ENCODE measurements around the gene LEKR1. TPM values are rescaled to one million over a fixed set of nuclear protein-coding genes. Genes with fewer than 3 reads are reported as not detected.

LEKR1 gene
- total and polyA plus RNA-seq, 9 of the 15 experiments (the other 6 are each of a cell fraction or from before 2014, with no cell fraction given): 0.76 to 1.8 (median 1.2) TPM

DNA sequence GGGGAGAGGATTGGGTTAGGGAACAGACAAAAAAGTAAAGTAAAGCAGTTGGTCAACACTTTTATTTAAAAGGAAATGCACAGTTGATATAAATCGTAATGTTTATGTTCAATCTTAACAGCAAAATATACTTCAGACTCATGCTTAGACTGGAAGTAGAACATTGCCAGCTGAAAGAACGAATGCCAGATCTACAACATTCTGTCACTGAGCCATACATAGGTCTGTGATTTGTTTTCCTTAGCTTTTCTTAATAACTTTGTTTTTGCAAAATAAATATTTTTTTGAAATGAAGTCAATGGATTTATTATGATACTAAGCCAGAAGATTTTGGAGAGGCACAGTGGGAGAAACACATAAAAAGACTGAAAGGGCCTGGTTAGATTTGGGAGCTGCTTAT is 62.0 kb downstream of the LEKR1 start:
- H3K4me2 ChIP-seq (ENCODE audit: insufficient read depth, low read length): no peak overlapping the region
- WGBS (ENCODE audit: insufficient coverage, low coverage, missing lambda C conversion rate): 3% methylated on average over 2 of the region's 2 CpGs
- H3K9me3 ChIP-seq (replicated peaks; ENCODE audit: control insufficient read depth, insufficient read depth, low read depth, low read length): no peaks in the 10 kb centered on the region
- H3K4me3 ChIP-seq: no peak overlapping the region
- H3K9me1 ChIP-seq (ENCODE audit: control insufficient read depth, insufficient read depth, low read length): no peaks in the 10 kb centered on the region
- no peaks in the 10 kb centered on the region for H3K27me3 ChIP-seq (ENCODE audit: control insufficient read depth in 2 of 2, insufficient read depth in 2 of 2, low read length in 2 of 2)
- H3K79me2 ChIP-seq (ENCODE audit: control insufficient read depth, insufficient read depth, low read length): no peaks in the 10 kb centered on the region
- CTCF ChIA-PET (ENCODE audit: low intra/inter-chr PET ratio): no interaction called here
- in situ Hi-C loops (cut with MboI) (no loop called here), intact Hi-C loops (cut with micrococcal nuclease) (no loop called here)
- DNase-seq (ENCODE audit: extremely low read depth in 1 of 4, low spot score in 3 of 4) (no peak), ATAC-seq (no peak), FAIRE-seq (no peak)
- H3K27ac ChIP-seq (ENCODE audit: extremely low read depth, low read depth, low read length): no peak overlapping the region
- BruUV-seq (replicated peaks): no TSS peak
- no peak overlapping the region for H3K9ac ChIP-seq (ENCODE audit: insufficient read depth in 1 of 2, low read depth in 2 of 2, low read length in 2 of 2)
- H2AFZ ChIP-seq (ENCODE audit: low read depth, low read length): no peak overlapping the region
- no peaks in the 10 kb centered on the region for H4K20me1 ChIP-seq (replicated peaks; ENCODE audit: control insufficient read depth, insufficient read depth, low read length)
- no peaks in the 10 kb centered on the region; a peak in 1 of 5 replicates for H3K4me1 ChIP-seq (replicated peaks in 1 of 2; ENCODE audit: control insufficient read depth in 2 of 2, insufficient read depth in 2 of 2, low read length in 2 of 2)
- POLR2A ChIA-PET: no interaction called here
- H3K36me3 ChIP-seq (ENCODE audit: control insufficient read depth, insufficient read depth, low read length): no peaks in the 10 kb centered on the region
- TF ChIP-seq PTRF (tag; IDR thresholded peaks at IDR 0.05) (no peak), POLR2G (IDR thresholded peaks at IDR 0.05; ENCODE audit: low read depth, low read length) (no peak), PTTG1 (tag; IDR thresholded peaks at IDR 0.05; ENCODE audit: low read depth) (no peak), ZNF407 (IDR thresholded peaks at IDR 0.05; ENCODE audit: low read depth) (no peak), BRCA1 (IDR thresholded peaks at IDR 0.05) (no peak), BRCA1 (CRISPR knock-in tag; IDR thresholded peaks at IDR 0.05) (no peak), CHAMP1 (IDR thresholded peaks at IDR 0.05) (no peak), CREM (IDR thresholded peaks at IDR 0.05; ENCODE audit: low read depth) (no peak), CREBBP (IDR thresholded peaks at IDR 0.05; ENCODE audit: low read depth, low read length) (no peak), RBM25 (IDR thresholded peaks at IDR 0.05; ENCODE audit: low read depth, low read length, severe bottlenecking) (no peak), CBFA2T2 (conservative IDR thresholded peaks at IDR 0.05) (no peak)
- TF ChIP-seq, protein P1, sequence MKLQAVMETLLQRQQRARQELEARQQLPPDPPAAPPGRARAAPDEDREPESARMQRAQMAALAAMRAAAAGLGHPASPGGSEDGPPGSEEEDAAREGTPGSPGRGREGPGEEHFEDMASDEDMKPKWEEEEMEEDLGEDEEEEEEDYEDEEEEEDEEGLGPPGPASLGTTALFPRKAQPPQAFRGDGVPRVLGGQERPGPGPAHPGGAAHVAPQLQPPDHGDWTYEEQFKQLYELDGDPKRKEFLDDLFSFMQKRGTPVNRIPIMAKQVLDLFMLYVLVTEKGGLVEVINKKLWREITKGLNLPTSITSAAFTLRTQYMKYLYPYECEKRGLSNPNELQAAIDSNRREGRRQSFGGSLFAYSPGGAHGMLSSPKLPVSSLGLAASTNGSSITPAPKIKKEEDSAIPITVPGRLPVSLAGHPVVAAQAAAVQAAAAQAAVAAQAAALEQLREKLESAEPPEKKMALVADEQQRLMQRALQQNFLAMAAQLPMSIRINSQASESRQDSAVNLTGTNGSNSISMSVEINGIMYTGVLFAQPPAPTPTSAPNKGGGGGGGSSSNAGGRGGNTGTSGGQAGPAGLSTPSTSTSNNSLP (IDR thresholded peaks at IDR 0.05; ENCODE audit: borderline replicate concordance, low read depth, low read length): no peak

Measured in K562 (cell line).